ENCODE results near the gene RNMT.
"Not testable (repeated sequence)": the region's sequence is repeated elsewhere in the genome, so short reads cannot be mapped to it uniquely, and the experiment has no call there.

RNMT gene

DNA sequence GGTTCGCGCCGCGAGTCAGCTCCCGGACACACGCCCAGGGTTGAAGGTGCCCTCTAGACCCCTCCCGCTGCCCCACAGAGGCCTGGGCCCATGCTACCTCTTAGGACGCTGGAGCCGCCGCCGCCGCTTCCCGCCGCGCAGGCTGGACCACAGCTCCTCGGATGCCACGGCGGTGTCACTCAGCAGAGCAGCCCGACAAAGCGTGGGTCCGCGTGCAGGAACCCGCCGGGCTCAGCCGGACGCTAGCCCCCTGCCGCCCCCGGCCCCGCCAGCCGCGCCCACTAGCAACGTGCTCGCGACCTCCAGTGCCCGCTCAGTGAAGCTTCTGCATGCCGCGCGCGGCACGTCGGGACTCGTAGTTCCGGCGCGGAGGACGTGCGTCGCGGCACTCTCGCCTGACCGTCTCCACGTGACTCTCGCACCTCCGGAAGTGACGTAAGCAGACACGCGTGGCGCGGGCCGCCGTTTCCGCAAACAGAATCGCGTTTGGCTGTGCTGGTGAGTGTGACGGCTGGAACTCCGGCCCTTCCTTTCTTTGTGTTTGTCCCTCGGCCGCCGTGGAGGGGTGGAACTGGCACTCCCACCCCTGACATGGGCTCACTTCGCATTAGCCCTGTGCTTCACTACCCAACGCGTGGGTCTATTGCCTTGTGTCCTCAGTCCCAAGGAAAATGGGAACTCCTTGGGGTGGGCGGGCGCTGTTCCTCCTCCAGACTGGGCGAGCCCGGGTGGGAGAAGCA, at the start of gene RNMT, which contains the start of gene FAM210A:
Gene RNMT (plus strand): TSS at position 442 of the 740 bp plus-strand sequence. CDS start 4,845 bp downstream, outside the sequence.
Gene FAM210A (minus strand): TSS at position 327 of the 740 bp plus-strand sequence. CDS start 44,481 bp downstream, outside the sequence.
- H3K9me3 ChIP-seq (ENCODE audit: insufficient read depth, low read length) = no peaks in the 10 kb centered on the region
- no peaks in the 10 kb centered on the region for H3K4me1 ChIP-seq (ENCODE audit: insufficient read depth, insufficient read length)
- no peaks in the 10 kb centered on the region for H3K27me3 ChIP-seq (ENCODE audit: insufficient read depth, insufficient read length)
- peak within 1 kb of the TSS; percentile 96 for H3K4me3 ChIP-seq (ENCODE audit: insufficient read length, low read depth)
- peak within 1 kb of the TSS; percentile 90 for H3K9ac ChIP-seq (ENCODE audit: insufficient read length, low read depth)
- peak; percentile 80 for DNase-seq (ENCODE audit: low read depth, low spot score)
- TF ChIP-seq YY1 (IDR thresholded peaks at IDR 0.05; ENCODE audit: insufficient read depth, insufficient read length) (no peak), ZNF274 (IDR thresholded peaks at IDR 0.05; ENCODE audit: low read depth, low read length) (no peak), SUZ12 (IDR thresholded peaks at IDR 0.05; ENCODE audit: extremely low read depth, insufficient read depth, insufficient read length) (no peak)
- H3K36me3 ChIP-seq (ENCODE audit: insufficient read depth, insufficient read length, low read length) = peaks cover 11% of the 10 kb centered on the region

DNA sequence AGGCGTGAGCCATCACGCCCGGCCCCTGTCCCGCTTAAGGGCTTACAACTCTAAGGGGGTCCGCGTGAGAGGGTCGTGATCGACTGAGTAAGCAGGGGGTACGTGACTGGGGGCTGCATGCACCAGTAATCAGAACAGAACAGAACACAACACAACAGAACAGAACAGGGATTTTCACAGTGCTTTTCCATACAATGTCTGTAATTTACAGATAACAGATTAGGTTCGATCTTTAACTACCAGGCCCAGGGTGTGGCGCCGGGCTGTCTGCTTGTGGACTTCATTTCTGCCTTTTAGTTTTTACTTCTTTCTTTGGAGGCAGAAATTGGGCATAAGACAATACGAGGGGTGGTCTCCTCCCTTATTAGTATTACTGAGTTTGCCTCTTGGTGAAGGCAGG, 49.1 kb upstream of the RNMT start:
- H3K9me3 ChIP-seq (ENCODE audit: insufficient read depth, low read length) = peaks cover 13% of the 10 kb centered on the region
- not testable (repeated sequence) for H3K4me3 ChIP-seq (ENCODE audit: insufficient read length, low read depth); DNase-seq (ENCODE audit: low read depth, low spot score); H3K9ac ChIP-seq (ENCODE audit: insufficient read length, low read depth); H3K4me1 ChIP-seq (ENCODE audit: insufficient read depth, insufficient read length); H3K27me3 ChIP-seq (ENCODE audit: insufficient read depth, insufficient read length)
- peaks cover 11% of the 10 kb centered on the region for H3K36me3 ChIP-seq (ENCODE audit: insufficient read depth, insufficient read length, low read length)

DNA sequence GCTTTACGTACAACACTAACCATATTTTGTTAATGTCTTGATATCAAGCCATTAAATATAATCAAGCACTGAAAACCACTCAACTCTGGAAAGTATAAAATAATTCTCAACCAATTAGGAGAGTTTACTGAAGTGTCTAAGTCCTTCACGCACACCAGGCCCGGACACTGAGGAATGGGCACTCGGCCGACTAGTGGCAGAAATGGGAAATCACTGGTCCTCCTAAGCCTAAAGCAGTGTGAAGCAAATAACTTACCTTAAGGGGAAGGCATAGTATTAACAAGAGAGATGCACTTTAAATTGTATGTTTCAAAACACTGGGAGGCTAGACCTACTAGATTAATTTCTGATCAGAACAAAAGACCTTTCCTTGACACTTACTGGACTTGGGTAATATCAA, 45.9 kb upstream of the RNMT start:
- Histone ChIP-seq H3K4me1 (ENCODE audit: insufficient read depth, insufficient read length) (no peaks in the 10 kb centered on the region), H3K4me3 (ENCODE audit: insufficient read length, low read depth) (no peak overlapping the region), H3K9me3 (ENCODE audit: insufficient read depth, low read length) (peaks cover 13% of the 10 kb centered on the region), H3K36me3 (ENCODE audit: insufficient read depth, insufficient read length, low read length) (peaks cover 11% of the 10 kb centered on the region), H3K9ac (ENCODE audit: insufficient read length, low read depth) (no peak overlapping the region), H3K27me3 (ENCODE audit: insufficient read depth, insufficient read length) (no peaks in the 10 kb centered on the region)
- TF ChIP-seq ZNF274 (IDR thresholded peaks at IDR 0.05; ENCODE audit: low read depth, low read length) = no peak
- TF ChIP-seq YY1 (IDR thresholded peaks at IDR 0.05; ENCODE audit: insufficient read depth, insufficient read length) = no peak
- TF ChIP-seq SUZ12 (IDR thresholded peaks at IDR 0.05; ENCODE audit: extremely low read depth, insufficient read depth, insufficient read length) = no peak
- DNase-seq (ENCODE audit: low read depth, low spot score) = peak; percentile 23

DNA sequence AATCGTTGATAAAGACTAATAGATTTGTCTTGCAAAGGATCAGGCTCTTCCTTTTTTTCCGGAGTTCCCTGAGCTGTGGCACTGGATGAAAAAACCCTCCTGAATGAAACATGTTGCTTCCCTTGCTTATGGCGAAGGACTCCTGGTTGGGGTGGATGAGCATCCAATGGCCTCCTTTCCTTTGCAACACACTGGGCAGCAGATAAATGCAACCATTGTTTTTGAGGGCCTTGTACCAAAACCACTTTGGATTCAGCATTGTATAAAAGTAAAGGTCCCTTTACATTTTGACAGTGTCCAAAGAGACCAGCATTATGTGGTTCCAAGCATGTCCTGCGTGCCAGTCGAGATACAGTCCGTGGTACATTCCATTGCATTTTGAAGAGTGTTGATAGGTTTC, 44.8 kb upstream of the RNMT start:
- H3K4me3 ChIP-seq (ENCODE audit: insufficient read length, low read depth) = no peak overlapping the region
- no peaks in the 10 kb centered on the region for H3K27me3 ChIP-seq (ENCODE audit: insufficient read depth, insufficient read length)
- DNase-seq (ENCODE audit: low read depth, low spot score) = no peak
- H3K9ac ChIP-seq (ENCODE audit: insufficient read length, low read depth) = no peak overlapping the region
- peaks cover 11% of the 10 kb centered on the region for H3K36me3 ChIP-seq (ENCODE audit: insufficient read depth, insufficient read length, low read length)
- TF ChIP-seq YY1 (IDR thresholded peaks at IDR 0.05; ENCODE audit: insufficient read depth, insufficient read length) = no peak
- TF ChIP-seq SUZ12 (IDR thresholded peaks at IDR 0.05; ENCODE audit: extremely low read depth, insufficient read depth, insufficient read length) = no peak
- no peak for TF ChIP-seq ZNF274 (IDR thresholded peaks at IDR 0.05; ENCODE audit: low read depth, low read length)
- H3K9me3 ChIP-seq (ENCODE audit: insufficient read depth, low read length) = peaks cover 2% of the 10 kb centered on the region; the same call in 1 of the 2 replicates
- no peaks in the 10 kb centered on the region for H3K4me1 ChIP-seq (ENCODE audit: insufficient read depth, insufficient read length)

DNA sequence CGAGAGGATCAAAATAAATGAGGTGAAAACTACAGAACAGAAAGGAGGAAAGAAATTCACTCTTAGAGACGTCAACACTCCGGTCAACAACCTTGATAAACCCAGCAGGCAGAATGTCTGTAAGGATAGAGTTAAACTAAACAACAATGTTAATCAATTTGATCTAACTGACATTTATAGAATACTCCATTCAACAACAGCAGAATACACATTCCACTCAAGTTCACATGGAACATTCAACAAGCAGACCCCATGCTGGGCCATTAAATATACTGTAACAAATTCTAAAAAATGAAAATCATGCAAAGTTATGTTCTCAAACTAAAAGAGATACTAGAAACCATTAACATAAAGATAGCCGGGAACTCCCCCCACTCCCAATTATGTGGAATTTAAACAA, 41.9 kb upstream of the RNMT start:
- TF ChIP-seq SUZ12 (IDR thresholded peaks at IDR 0.05; ENCODE audit: extremely low read depth, insufficient read depth, insufficient read length) (no peak), YY1 (IDR thresholded peaks at IDR 0.05; ENCODE audit: insufficient read depth, insufficient read length) (no peak), ZNF274 (IDR thresholded peaks at IDR 0.05; ENCODE audit: low read depth, low read length) (no peak)
- no peak for DNase-seq (ENCODE audit: low read depth, low spot score)

DNA sequence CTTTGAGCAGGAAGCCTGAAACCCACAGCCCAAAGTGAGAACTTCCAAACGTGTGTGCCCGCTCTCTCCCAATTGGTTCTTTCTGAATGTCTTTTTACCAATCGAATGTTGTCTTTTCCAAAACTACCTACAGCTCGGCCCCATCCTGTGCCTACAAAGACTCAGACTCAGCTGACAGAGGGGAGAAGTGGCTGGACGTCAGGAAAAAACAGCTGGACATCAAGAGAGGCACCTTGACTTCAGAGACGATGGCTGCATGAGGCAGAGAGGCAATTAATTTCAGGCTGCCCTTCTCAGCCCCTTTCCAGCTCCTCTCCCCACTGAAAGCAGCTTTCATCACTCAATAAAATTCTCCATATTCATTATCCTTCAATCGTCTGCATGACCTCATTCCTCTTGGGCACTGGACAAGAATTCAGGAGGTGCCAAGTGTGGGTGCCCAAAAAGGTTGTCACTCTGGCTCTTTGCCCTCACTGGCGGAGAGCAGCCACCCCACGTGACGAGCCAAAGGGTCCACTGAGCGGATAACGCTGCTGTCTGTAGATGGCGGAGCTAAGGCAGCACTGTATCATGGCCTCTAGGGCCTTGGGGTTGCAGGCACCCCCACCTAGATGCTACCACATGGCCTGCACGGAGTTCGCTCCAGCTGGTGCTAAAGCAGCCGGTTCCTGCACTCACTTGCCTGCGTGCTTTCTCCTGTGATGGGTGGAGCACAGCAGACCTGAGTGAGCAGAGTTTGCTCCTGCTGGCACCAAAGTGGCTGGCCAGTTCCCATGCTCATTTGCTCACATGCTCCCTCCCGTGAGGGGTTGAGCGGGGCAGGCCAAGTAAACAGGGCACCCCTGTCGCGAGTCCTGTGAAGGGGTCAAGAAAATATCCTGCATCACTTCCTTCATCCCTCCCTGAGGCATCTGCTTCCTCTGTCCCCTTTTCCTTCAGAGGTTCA, 38.0 kb upstream of the RNMT start:
- Histone ChIP-seq H3K36me3 (ENCODE audit: insufficient read depth, insufficient read length, low read length) (peaks cover 2% of the 10 kb centered on the region), H3K9me3 (ENCODE audit: insufficient read depth, low read length) (peaks cover 3% of the 10 kb centered on the region; the same call in 1 of the 2 replicates), H3K9ac (ENCODE audit: insufficient read length, low read depth) (no peak overlapping the region), H3K27me3 (ENCODE audit: insufficient read depth, insufficient read length) (no peaks in the 10 kb centered on the region), H3K4me3 (ENCODE audit: insufficient read length, low read depth) (no peak overlapping the region), H3K4me1 (ENCODE audit: insufficient read depth, insufficient read length) (no peaks in the 10 kb centered on the region)
- DNase-seq (ENCODE audit: low read depth, low spot score) = no peak
- TF ChIP-seq YY1 (IDR thresholded peaks at IDR 0.05; ENCODE audit: insufficient read depth, insufficient read length) (no peak), SUZ12 (IDR thresholded peaks at IDR 0.05; ENCODE audit: extremely low read depth, insufficient read depth, insufficient read length) (no peak), ZNF274 (IDR thresholded peaks at IDR 0.05; ENCODE audit: low read depth, low read length) (no peak)

More for the DNA sequence above, 41.9 kb upstream of the RNMT start:
- H3K9ac ChIP-seq (ENCODE audit: insufficient read length, low read depth) = no peak overlapping the region
- no peaks in the 10 kb centered on the region; the same call in 1 of the 2 replicates for H3K9me3 ChIP-seq (ENCODE audit: insufficient read depth, low read length)
- H3K4me1 ChIP-seq (ENCODE audit: insufficient read depth, insufficient read length) = no peaks in the 10 kb centered on the region
- no peaks in the 10 kb centered on the region for H3K27me3 ChIP-seq (ENCODE audit: insufficient read depth, insufficient read length)
- peaks cover 11% of the 10 kb centered on the region for H3K36me3 ChIP-seq (ENCODE audit: insufficient read depth, insufficient read length, low read length)
- H3K4me3 ChIP-seq (ENCODE audit: insufficient read length, low read depth) = no peak overlapping the region

DNA sequence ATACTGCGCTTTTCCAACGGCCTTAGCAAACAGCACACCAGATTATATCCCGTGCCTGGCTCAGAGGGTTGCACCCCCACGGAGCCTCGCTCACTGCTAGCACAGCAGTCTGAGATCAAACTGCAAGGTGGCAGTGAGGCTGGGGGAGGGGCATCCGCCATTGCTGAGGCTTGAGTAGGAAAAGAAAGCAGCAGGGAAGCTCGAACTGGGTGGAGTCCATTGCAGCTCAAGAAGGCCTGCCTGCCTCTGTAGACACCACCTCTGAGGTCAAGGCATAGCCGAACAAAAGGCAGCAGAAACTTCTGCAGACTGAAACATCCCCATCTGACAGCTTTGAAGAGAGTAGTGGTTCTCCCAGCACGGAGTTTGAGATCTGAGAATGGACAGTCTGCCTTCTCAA, 36.4 kb upstream of the RNMT start:
- H3K4me3 ChIP-seq (ENCODE audit: insufficient read length, low read depth); DNase-seq (ENCODE audit: low read depth, low spot score); H3K4me1 ChIP-seq (ENCODE audit: insufficient read depth, insufficient read length); H3K9ac ChIP-seq (ENCODE audit: insufficient read length, low read depth); H3K36me3 ChIP-seq (ENCODE audit: insufficient read depth, insufficient read length, low read length); H3K27me3 ChIP-seq (ENCODE audit: insufficient read depth, insufficient read length); H3K9me3 ChIP-seq (ENCODE audit: insufficient read depth, low read length): not testable (repeated sequence)

DNA sequence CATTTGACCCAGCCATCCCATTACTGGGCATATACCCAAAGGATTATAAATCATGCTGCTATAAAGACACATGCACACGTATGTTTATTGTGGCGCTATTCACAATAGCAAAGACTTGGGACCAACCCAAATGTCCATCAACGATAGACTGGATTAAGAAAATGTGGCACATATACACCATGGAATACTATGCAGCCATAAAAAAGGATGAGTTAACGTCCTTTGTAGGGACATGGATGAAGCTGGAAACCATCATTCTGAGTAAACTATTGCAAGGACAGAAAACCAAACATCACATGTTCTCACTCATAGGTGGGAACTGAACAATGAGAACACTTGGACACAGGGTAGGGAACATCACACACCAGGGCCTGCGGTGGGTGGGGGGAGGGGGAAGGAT, 31.1 kb upstream of the RNMT start:
- not testable (repeated sequence) for H3K9me3 ChIP-seq (ENCODE audit: insufficient read depth, low read length); H3K9ac ChIP-seq (ENCODE audit: insufficient read length, low read depth); H3K4me1 ChIP-seq (ENCODE audit: insufficient read depth, insufficient read length); H3K36me3 ChIP-seq (ENCODE audit: insufficient read depth, insufficient read length, low read length); H3K4me3 ChIP-seq (ENCODE audit: insufficient read length, low read depth); DNase-seq (ENCODE audit: low read depth, low spot score); H3K27me3 ChIP-seq (ENCODE audit: insufficient read depth, insufficient read length)

Data from NT2/D1 (cell line).